Endothelial cell of umbilical vein (primary cell): ENCODE data around the gene GRAMD1A.

Experiments used
- EZH2 ChIP-seq: IDR thresholded peaks from 2 replicates; pipeline ENCODE4 v1.6.1; 2012; ENCODE audit warnings: borderline replicate concordance, low read depth, mild to moderate bottlenecking, moderate library complexity, low read length, inconsistent platforms; ENCODE audit not compliant: severe bottlenecking
- FOS ChIP-seq: IDR thresholded peaks from 2 replicates; pipeline ENCODE4 v1.6.1; 2011; ENCODE audit warnings: mild to moderate bottlenecking, low read length, moderate library complexity, borderline replicate concordance; ENCODE audit not compliant: insufficient read depth
- JUN ChIP-seq: IDR thresholded peaks from 2 replicates; pipeline ENCODE4 v1.6.1; 2011; ENCODE audit warnings: borderline replicate concordance, low read depth; ENCODE audit not compliant: insufficient read length, insufficient read depth
- POLR2A ChIP-seq: IDR thresholded peaks from 2 replicates; pipeline ENCODE4 v1.6.1; 2012; ENCODE audit warnings: low read depth, mild to moderate bottlenecking, control low read depth, low read length
- POLR2AphosphoS5 ChIP-seq: IDR thresholded peaks from 2 replicates; pipeline ENCODE4 v1.6.1; 2012; ENCODE audit warnings: low read depth, mild to moderate bottlenecking, control low read depth, low read length, moderate library complexity; ENCODE audit not compliant: insufficient read depth
- TF ChIP-seq, protein P1 (sequence below), 2 donors: IDR thresholded peaks; 1 replicate in 1 of 2; 2 replicates in 1 of 2; pipeline ENCODE4 v1.5.1; 2011; ENCODE audit warnings: low read length in 2 of 2, mild to moderate bottlenecking in 2 of 2, moderate library complexity in 2 of 2, control low read depth in 1 of 2, inconsistent platforms in 1 of 2, low read depth in 1 of 2; ENCODE audit not compliant: insufficient read depth in 1 of 2; ENCODE audit errors: extremely low read depth in 1 of 2

DNA sequence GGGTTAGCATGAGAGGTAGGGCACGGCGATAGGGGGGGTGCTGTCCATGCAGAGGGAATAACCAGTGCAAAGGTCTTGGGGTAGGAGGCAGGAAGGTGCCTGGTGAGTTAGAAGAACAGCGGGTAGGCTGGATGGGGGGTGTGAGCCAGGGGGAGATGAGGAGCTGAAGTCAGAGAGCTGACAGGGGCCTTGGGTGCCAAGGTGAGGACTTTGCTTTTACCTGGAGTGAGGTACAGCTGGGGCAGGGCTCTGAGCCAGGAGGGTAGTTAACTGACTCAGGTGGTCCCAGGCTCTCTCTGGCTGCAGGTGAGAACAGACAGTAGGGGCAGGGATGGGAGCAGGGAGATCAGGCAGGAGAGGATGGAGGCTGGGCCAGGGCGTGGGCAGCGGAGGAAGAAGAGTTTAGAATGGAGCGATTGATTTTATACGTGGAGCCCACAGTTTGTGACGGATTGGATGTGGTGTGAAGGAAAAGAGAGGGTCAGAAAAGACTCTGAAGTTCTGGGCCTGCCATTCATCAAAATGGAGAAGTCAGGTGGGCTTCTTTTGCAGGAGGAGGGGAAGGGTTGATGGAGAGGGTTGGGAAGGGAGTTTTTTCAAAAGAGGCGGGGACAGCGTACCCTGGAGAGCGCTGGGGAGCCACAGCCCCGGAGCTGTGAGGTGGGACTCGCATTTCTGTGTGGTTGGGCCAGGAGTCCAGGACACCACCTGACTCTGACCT, 1.2 kb upstream of the GRAMD1A start:
- TF ChIP-seq, protein P1, sequence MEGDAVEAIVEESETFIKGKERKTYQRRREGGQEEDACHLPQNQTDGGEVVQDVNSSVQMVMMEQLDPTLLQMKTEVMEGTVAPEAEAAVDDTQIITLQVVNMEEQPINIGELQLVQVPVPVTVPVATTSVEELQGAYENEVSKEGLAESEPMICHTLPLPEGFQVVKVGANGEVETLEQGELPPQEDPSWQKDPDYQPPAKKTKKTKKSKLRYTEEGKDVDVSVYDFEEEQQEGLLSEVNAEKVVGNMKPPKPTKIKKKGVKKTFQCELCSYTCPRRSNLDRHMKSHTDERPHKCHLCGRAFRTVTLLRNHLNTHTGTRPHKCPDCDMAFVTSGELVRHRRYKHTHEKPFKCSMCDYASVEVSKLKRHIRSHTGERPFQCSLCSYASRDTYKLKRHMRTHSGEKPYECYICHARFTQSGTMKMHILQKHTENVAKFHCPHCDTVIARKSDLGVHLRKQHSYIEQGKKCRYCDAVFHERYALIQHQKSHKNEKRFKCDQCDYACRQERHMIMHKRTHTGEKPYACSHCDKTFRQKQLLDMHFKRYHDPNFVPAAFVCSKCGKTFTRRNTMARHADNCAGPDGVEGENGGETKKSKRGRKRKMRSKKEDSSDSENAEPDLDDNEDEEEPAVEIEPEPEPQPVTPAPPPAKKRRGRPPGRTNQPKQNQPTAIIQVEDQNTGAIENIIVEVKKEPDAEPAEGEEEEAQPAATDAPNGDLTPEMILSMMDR (IDR thresholded peaks at IDR 0.05; ENCODE audit: extremely low read depth in 1 of 2, insufficient read depth in 1 of 2, low read depth in 1 of 2, low read length in 2 of 2): no peak
- no peak for TF ChIP-seq POLR2A
- no peak for TF ChIP-seq FOS
- no peak for TF ChIP-seq EZH2
- TF ChIP-seq POLR2AphosphoS5: no peak
- TF ChIP-seq JUN: no peak
